GM19099 (cell line): Measurements from ENCODE around the gene MRTFA.

Source experiments
- POLR2A ChIP-seq: IDR thresholded peaks from 3 replicates; pipeline ENCODE4 v1.6.1; 2011; ENCODE audit warnings: low read depth; ENCODE audit not compliant: insufficient read length; ENCODE audit errors: extremely low read depth

MRTFA gene

DNA sequence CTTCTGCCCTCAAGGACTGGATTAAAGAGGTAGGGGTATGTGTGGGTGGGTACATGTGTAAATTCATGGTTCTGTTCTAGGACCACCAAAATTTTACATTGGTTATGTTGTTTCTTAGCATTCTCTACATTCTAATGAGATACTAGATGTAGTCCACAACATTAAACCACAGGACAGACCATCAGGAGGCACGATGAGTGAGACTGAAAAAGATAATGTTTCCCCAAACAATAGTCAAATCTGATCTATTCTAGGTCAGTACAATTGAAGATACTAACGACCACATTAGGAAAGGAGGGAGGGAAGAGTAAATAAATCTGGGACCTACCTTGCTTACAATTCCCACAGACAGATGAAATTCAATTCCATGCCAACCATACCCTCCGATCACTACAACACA is 42.2 kb downstream of the MRTFA start:
- no peak for TF ChIP-seq POLR2A

GRCh38 chr22:40593460-40594273 is 42.9 kb downstream of the MRTFA start:
- peak; percentile 25 for TF ChIP-seq POLR2A

- no peak for TF ChIP-seq POLR2A
These were observed 44.0 kb downstream of the MRTFA start for GRCh38 chr22:40592352-40593113.

- TF ChIP-seq POLR2A = no peak
These were observed 47.8 kb downstream of the MRTFA start for GRCh38 chr22:40588726-40589125.

DNA sequence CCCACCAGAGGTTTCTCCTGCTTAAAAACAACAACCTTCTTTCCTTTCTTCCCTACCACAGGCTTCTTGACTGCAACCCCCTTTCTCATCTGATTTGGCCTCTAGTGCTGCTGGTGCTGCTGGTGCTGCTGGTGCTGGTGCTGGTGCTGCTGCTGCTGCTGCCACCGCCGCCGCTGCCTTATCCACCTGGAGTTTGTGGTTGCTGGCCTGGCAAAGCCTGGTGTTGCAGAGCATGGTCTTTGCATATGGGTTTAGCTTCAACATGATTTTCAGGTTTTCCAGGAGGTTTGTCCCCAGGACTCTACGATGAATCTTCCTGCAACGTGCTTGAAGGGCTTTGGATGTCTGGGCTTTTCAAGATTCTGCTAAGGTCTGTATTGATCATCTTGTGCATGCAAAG is 49.7 kb downstream of the MRTFA start:
- TF ChIP-seq POLR2A = no peak

DNA sequence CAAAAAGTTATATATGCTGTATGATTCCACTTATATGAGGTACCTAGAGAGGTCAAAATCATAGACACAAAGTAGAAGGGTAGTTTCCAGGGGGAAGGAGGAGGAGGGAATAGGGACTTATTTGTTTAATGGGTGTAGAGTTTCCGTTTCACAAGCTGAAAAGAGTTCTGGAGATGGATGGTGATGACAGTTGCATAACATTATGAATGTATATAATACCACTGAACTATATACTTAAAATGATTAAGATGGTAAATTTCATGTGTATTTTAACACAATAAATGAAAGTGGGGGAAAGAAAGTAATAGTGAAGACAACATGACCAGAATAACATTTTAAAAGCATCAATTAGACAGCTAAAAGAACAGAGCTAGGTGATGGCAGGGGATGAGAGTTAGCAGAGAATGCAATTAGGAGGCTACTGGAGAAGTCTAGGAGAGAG is 51.2 kb downstream of the MRTFA start:
- TF ChIP-seq POLR2A = no peak

DNA sequence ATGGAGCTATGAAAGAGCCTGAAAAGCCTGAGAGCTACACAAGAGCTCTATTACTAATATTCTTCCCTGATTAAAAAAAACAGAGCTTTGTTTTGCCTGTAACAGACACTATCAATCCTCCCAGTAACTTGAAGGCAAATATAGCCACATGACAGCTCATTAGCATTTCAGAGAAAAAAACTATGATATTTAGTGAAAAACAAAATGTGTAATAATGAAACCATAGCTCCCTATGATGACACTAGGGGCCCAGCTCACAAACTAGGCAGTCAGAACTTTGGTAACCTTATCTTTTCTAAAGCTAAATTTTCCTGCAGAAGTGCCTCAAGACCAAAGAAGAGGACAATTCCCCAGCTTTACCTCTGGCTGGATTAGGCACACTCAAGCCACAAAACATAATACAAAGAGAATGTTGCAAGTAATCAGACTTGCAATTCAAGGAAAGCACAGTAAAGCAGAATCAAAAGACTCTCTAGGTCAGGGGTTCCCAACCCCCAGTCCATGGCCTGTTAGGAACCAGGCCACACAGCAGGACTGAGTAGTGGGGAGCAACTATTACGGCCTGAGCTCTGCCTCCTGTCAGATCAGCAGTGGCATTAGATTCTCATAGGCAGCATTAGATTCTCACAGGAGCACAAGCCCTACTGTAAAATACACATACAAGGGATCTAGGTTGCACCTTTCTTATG is 53.3 kb downstream of the MRTFA start:
- TF ChIP-seq POLR2A = no peak

GRCh38 chr22:40582063-40582462 is 54.5 kb downstream of the MRTFA start:
- TF ChIP-seq POLR2A = no peak

- TF ChIP-seq POLR2A = no peak
These were observed 55.9 kb downstream of the MRTFA start for GRCh38 chr22:40580631-40581030.

DNA sequence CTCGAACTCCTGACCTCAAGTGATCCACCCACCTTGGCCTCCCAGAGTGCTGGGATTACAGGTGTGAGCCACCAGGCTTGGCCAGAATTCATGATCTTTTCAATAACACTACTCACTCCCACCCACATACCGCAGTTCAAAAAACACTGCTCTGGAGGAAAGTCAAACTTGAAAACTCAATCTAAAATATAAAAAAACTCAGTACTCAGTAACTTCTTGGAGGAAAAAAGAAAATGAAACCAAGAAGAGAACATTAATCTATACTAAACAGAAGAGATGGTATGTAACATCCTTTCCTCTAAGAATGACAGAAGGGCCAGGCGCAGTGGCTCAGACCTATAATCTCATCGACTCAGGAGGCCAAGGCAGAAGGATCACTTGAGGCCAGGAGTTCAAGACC is 58.3 kb downstream of the MRTFA start:
- no peak for TF ChIP-seq POLR2A

DNA sequence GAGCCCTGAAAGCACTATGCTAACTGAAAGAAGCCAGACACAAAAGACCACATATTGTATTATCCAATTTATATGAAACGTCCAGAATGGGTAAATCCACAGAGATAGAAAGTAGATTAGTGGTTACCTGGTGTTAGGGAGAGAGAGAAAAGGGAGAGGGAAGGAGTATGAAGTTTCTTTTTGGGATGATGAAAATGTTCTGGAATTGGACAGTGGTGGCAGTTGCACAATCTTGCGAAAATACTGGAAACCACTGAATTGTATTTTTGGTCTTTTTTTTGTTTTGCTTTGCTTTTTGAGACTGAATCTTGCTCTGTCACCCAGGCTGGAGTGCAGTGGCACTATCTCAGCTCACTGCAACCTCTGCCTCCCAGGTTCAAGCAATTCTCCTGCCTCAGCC is 63.5 kb downstream of the MRTFA start:
- TF ChIP-seq POLR2A = no peak

DNA sequence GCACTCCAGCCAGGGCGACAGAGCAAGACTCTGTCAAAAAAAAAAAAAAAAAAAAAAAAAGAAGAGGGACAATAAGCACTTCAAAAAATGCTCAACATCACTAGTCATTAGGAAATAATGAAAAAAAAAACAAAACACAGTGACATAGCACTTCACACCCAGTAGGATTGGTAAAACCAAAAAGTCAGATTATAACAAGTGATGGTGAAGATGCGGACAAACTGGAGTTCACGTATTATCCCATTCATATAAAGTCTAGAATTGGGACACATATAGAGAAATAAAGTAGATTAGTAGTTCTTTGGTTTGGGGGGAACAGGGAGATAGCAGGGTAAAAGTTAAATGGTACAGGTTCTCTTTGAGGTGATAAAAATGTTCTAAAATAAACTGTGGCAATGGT is 64.6 kb downstream of the MRTFA start:
- TF ChIP-seq POLR2A = no peak

- TF ChIP-seq POLR2A = no peak
These were observed 68.7 kb downstream of the MRTFA start for GRCh38 chr22:40567626-40568328.

DNA sequence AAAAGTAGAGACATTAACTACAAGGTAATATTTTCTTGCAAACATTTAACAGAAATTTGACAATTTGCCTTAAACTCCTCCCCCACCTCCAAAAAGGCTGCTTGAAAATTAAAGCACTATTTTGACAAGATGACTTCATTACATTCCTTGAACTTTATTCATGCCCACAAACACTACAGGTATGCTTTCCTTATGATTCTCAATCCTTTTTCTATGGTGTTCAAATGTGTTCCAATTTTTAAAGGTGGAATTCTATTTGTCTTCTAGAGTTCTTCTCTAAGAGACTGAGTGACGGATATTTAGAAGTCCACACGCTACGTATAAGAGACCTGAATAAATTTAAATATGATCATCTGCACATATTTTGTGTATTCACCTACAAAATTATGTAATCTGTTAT is 69.4 kb downstream of the MRTFA start:
- no peak for TF ChIP-seq POLR2A

DNA sequence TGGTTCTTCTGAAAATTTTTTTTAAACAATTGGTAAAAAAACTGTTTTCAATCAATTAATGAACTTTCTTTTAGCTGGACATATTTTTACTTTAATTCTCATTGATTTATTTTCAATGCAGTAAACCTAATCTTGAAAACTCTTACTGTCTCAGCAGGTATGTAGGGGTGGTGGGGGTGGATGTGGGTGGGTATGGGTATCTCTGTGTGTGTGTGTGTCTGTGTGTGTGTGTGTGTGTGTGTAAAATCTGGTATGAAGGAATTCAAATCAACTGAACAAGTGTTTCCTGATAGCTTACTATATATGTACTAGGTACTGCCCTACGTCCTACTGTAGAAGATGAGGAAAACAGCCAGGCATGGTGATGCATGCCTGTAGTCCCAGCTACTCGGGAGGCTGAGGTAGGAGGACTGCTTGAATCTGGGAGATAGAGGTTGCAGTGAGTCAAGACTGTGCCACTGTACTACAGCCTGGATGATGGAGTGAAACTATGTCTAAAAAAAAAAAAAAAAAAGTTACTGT is 75.5 kb downstream of the MRTFA start:
- TF ChIP-seq POLR2A = no peak

GRCh38 chr22:40560551-40560950 is 76.0 kb downstream of the MRTFA start:
- no peak for TF ChIP-seq POLR2A

DNA sequence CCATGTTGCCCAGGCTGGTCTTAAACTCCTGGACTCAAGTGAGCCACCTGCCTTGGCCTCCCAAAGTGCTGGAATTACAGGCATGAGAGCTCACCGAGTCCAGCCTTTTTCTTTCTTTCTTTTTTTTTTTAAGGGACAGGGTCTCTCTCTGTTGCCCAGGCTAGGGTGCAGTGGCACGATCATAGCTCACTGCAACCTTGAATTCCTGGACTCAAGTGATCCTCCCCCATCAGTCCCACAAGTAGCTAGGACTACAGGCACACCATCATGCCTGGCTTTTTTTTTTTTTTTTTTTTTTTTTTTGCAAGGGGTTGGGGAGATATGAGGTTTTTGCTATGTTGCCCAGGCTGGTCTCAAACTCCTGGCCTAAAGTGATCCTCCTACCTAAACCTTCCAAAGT is 78.5 kb downstream of the MRTFA start:
- no peak for TF ChIP-seq POLR2A
